Kidney tubule cell (primary cell): Measurements from ENCODE around the gene SIPA1L3.
"Not testable (repeated sequence)": the region's sequence is repeated elsewhere in the genome, so short reads cannot be mapped to it uniquely, and the experiment has no call there.

Experiments
- DNase-seq: peaks from one replicate; pipeline ENCODE4 v3.0.0-alpha.2; 2018; ENCODE audit warnings: low spot score

SIPA1L3 gene

GRCh38 chr19:37909661-37910199, 2.7 kb downstream of the SIPA1L3 start:
- DNase-seq: no peak

GRCh38 chr19:37914908-37915307, 7.9 kb downstream of the SIPA1L3 start:
- DNase-seq: no peak

- no peak for DNase-seq
Measured at GRCh38 chr19:37920591-37921450, 13.8 kb downstream of the SIPA1L3 start.

- DNase-seq: not testable (repeated sequence)
Measured at GRCh38 chr19:37924573-37924972, 17.6 kb downstream of the SIPA1L3 start.

GRCh38 chr19:37925212-37925611, 18.2 kb downstream of the SIPA1L3 start:
- DNase-seq: no peak

GRCh38 chr19:37926255-37926654, 19.2 kb downstream of the SIPA1L3 start:
- DNase-seq: no peak

- no peak for DNase-seq
Measured at GRCh38 chr19:37926711-37927110, 19.7 kb downstream of the SIPA1L3 start.

GRCh38 chr19:37928527-37929286, 21.7 kb downstream of the SIPA1L3 start:
- no peak for DNase-seq

- DNase-seq: no peak
Measured at GRCh38 chr19:37929355-37929923, 22.4 kb downstream of the SIPA1L3 start.

- DNase-seq: peak; percentile 77
Measured at GRCh38 chr19:37930416-37930815, 23.4 kb downstream of the SIPA1L3 start.

GRCh38 chr19:37931881-37932655, 25.1 kb downstream of the SIPA1L3 start:
- peak; percentile 99 for DNase-seq

- DNase-seq: peak; percentile 91
Measured at GRCh38 chr19:37932985-37933936, 26.3 kb downstream of the SIPA1L3 start.

- DNase-seq: peak; percentile 86
Measured at GRCh38 chr19:37933937-37934358, 26.9 kb downstream of the SIPA1L3 start.

GRCh38 chr19:37935341-37935740, 28.3 kb downstream of the SIPA1L3 start:
- no peak for DNase-seq

GRCh38 chr19:37936166-37936565, 29.2 kb downstream of the SIPA1L3 start:
- DNase-seq: no peak

- no peak for DNase-seq
Measured at GRCh38 chr19:37936886-37937285, 29.9 kb downstream of the SIPA1L3 start.

- DNase-seq: no peak
Measured at GRCh38 chr19:37938353-37938752, 31.3 kb downstream of the SIPA1L3 start.

GRCh38 chr19:37941782-37942515, 34.9 kb downstream of the SIPA1L3 start:
- peak; percentile 55 for DNase-seq

GRCh38 chr19:37942516-37942902, 35.5 kb downstream of the SIPA1L3 start:
- DNase-seq: no peak

GRCh38 chr19:37943480-37943879, 36.5 kb downstream of the SIPA1L3 start:
- DNase-seq: no peak
